DMS 273 (cell line): ENCODE results near the gene ARRB1.
A peak's percentile ranks its signal among the peaks of the same experiment; 100 is the strongest.
"Not testable (repeated sequence)": the region's sequence is repeated elsewhere in the genome, so short reads cannot be mapped to it uniquely, and the experiment has no call there.

Experiments
- DNase-seq: peaks from one replicate; lab custom pipeline; 2025; ENCODE audit not compliant: unreplicated experiment; lab: John Stamatoyannopoulos, UW

Gene ARRB1

GRCh38 chr11:75324189-75324588 lies 27.3 kb downstream of the ARRB1 start:
- no peak for DNase-seq

GRCh38 chr11:75323609-75324008 lies 27.9 kb downstream of the ARRB1 start:
- DNase-seq: no peak

GRCh38 chr11:75320643-75321042 lies 30.8 kb downstream of the ARRB1 start:
- no peak for DNase-seq

- DNase-seq: no peak
Measured at GRCh38 chr11:75320046-75320618, 31.3 kb downstream of the ARRB1 start.

GRCh38 chr11:75319035-75319877 lies 32.2 kb downstream of the ARRB1 start:
- DNase-seq: no peak

- DNase-seq: no peak
Measured at GRCh38 chr11:75317446-75318122, 33.9 kb downstream of the ARRB1 start.

GRCh38 chr11:75315439-75315805 lies 36.0 kb downstream of the ARRB1 start:
- no peak for DNase-seq

- no peak for DNase-seq
Measured at GRCh38 chr11:75314771-75315438, 36.6 kb downstream of the ARRB1 start.

- peak; percentile 52 for DNase-seq
Measured at GRCh38 chr11:75313513-75314272, 37.8 kb downstream of the ARRB1 start.

- DNase-seq: no peak
Measured at GRCh38 chr11:75312346-75312745, 39.1 kb downstream of the ARRB1 start.

GRCh38 chr11:75311858-75312288 lies 39.6 kb downstream of the ARRB1 start:
- peak; percentile 39 for DNase-seq

- DNase-seq: no peak
Measured at GRCh38 chr11:75308986-75309385, 42.5 kb downstream of the ARRB1 start.

GRCh38 chr11:75308116-75308515 lies 43.3 kb downstream of the ARRB1 start:
- no peak for DNase-seq

GRCh38 chr11:75307058-75307457 lies 44.4 kb downstream of the ARRB1 start:
- no peak for DNase-seq

- DNase-seq: no peak
Measured at GRCh38 chr11:75306529-75306928, 44.9 kb downstream of the ARRB1 start.

- no peak for DNase-seq
Measured at GRCh38 chr11:75305993-75306392, 45.5 kb downstream of the ARRB1 start.

GRCh38 chr11:75305452-75305851 lies 46.0 kb downstream of the ARRB1 start:
- DNase-seq: no peak

- not testable (repeated sequence) for DNase-seq
Measured at GRCh38 chr11:75304941-75305340, 46.5 kb downstream of the ARRB1 start.

- DNase-seq: peak; percentile 86
Measured at GRCh38 chr11:75303544-75304224, 47.8 kb downstream of the ARRB1 start.

- DNase-seq: peak; percentile 35
Measured at GRCh38 chr11:75302371-75302770, 49.1 kb downstream of the ARRB1 start.
